Activated T-helper 17 cell treated with anti-CD3 and anti-CD28 coated beads, Interleukin-2, amount 50 U/mL, for 72 hours (primary cell): Measurements from ENCODE around the gene METTL3. TPM values are rescaled to one million over a fixed set of nuclear protein-coding genes. Genes with fewer than 3 reads are reported as not detected.
"Not testable (repeated sequence)": the region's sequence is repeated elsewhere in the genome, so short reads cannot be mapped to it uniquely, and the experiment has no call there.

Experiments used
- ATAC-seq: fragments of 150-1000 bp; cut with Tn5 transposase; replicated peaks from 2 replicates; pipeline ENCODE4 v1.10.0; 2021; ENCODE audit warnings: mild to moderate bottlenecking, moderate library complexity
- H3K27ac Mint-ChIP-seq: one replicate; pipeline ENCODE4 v1.8.0; 2022; ENCODE audit warnings: mixed read lengths
- H3K27me3 Mint-ChIP-seq: one replicate; pipeline ENCODE4 v1.8.0; 2022; ENCODE audit warnings: mixed read lengths
- H3K36me3 Mint-ChIP-seq: one replicate; pipeline ENCODE4 v1.8.0; 2022; ENCODE audit warnings: low read depth, mild to moderate bottlenecking, mixed read lengths
- H3K4me1 Mint-ChIP-seq: one replicate; pipeline ENCODE4 v1.8.0; 2022; ENCODE audit warnings: mixed read lengths
- H3K4me3 Mint-ChIP-seq: one replicate; pipeline ENCODE4 v1.8.0; 2022; ENCODE audit warnings: mild to moderate bottlenecking, mixed read lengths
- H3K9me3 Mint-ChIP-seq: one replicate; pipeline ENCODE4 v1.8.0; 2022; ENCODE audit warnings: mixed read lengths
- total RNA-seq, 2 donors: library from RNA; stranded (reverse); gene quantifications; one replicate each; pipeline ENCODE4 v1.2.3, GENCODE V29; 2022

Gene METTL3
- 10 to 100 TPM; 59.5 to 71.9 TPM for total RNA-seq

GRCh38 chr14:21510735-21511657 lies at the start of gene METTL3:
TSS of gene METTL3 (minus strand) at chr14:21511340. CDS start at chr14:21511223, 117 bp downstream.
- Mint-ChIP-seq H3K27ac (peak within 1 kb of the TSS; percentile 82), H3K9me3 (no peaks in the 10 kb centered on the region), H3K4me1 (peaks cover 15% of the 10 kb centered on the region), H3K27me3 (peaks cover 2% of the 10 kb centered on the region), H3K4me3 (peak within 1 kb of the TSS; percentile 84), H3K36me3 (peaks cover 40% of the 10 kb centered on the region)
- peak; percentile 99 for ATAC-seq

- peaks cover 8% of the 10 kb centered on the region for H3K4me1 Mint-ChIP-seq
- no peaks in the 10 kb centered on the region for H3K9me3 Mint-ChIP-seq
- H3K27ac Mint-ChIP-seq: no peak overlapping the region
- ATAC-seq: no peak
- H3K27me3 Mint-ChIP-seq: no peaks in the 10 kb centered on the region
- H3K36me3 Mint-ChIP-seq: no peaks in the 10 kb centered on the region
- no peak overlapping the region for H3K4me3 Mint-ChIP-seq
These were observed 47.6 kb upstream of the METTL3 start for GRCh38 chr14:21558703-21559170.

GRCh38 chr14:21557084-21557901 lies 46.2 kb upstream of the METTL3 start:
- Mint-ChIP-seq H3K27ac (peak overlapping the region; percentile 87), H3K9me3 (no peaks in the 10 kb centered on the region), H3K4me1 (peaks cover 8% of the 10 kb centered on the region), H3K36me3 (no peaks in the 10 kb centered on the region), H3K4me3 (peak overlapping the region; percentile 51), H3K27me3 (no peaks in the 10 kb centered on the region)
- ATAC-seq: peak; percentile 69

- no peak overlapping the region for H3K27ac Mint-ChIP-seq
- no peak for ATAC-seq
- H3K27me3 Mint-ChIP-seq: no peaks in the 10 kb centered on the region
- H3K36me3 Mint-ChIP-seq: no peaks in the 10 kb centered on the region
- no peaks in the 10 kb centered on the region for H3K9me3 Mint-ChIP-seq
- H3K4me3 Mint-ChIP-seq: peak overlapping the region; percentile 51
- peaks cover 8% of the 10 kb centered on the region for H3K4me1 Mint-ChIP-seq
These were observed 45.4 kb upstream of the METTL3 start for GRCh38 chr14:21556378-21557083.

- Mint-ChIP-seq H3K27ac (no peak overlapping the region), H3K36me3 (no peaks in the 10 kb centered on the region), H3K9me3 (no peaks in the 10 kb centered on the region), H3K4me3 (no peak overlapping the region), H3K27me3 (no peaks in the 10 kb centered on the region), H3K4me1 (peaks cover 8% of the 10 kb centered on the region)
- no peak for ATAC-seq
These were observed 42.1 kb upstream of the METTL3 start for GRCh38 chr14:21553266-21553665.

GRCh38 chr14:21544588-21544987 lies 33.4 kb upstream of the METTL3 start:
- H3K4me3 Mint-ChIP-seq, H3K27ac Mint-ChIP-seq, H3K36me3 Mint-ChIP-seq, H3K4me1 Mint-ChIP-seq, ATAC-seq, H3K9me3 Mint-ChIP-seq: not testable (repeated sequence)
- peaks cover 15% of the 10 kb centered on the region for H3K27me3 Mint-ChIP-seq

- Mint-ChIP-seq H3K4me1 (no peaks in the 10 kb centered on the region), H3K36me3 (no peaks in the 10 kb centered on the region), H3K9me3 (no peaks in the 10 kb centered on the region), H3K27ac (no peak overlapping the region), H3K4me3 (no peak overlapping the region), H3K27me3 (peaks cover 21% of the 10 kb centered on the region)
- ATAC-seq: no peak
These were observed 32.8 kb upstream of the METTL3 start for GRCh38 chr14:21543963-21544362.

GRCh38 chr14:21543521-21543960 lies 32.4 kb upstream of the METTL3 start:
- Mint-ChIP-seq H3K4me1 (no peaks in the 10 kb centered on the region), H3K27me3 (peaks cover 26% of the 10 kb centered on the region), H3K36me3 (no peaks in the 10 kb centered on the region), H3K9me3 (no peaks in the 10 kb centered on the region), H3K4me3 (no peak overlapping the region), H3K27ac (no peak overlapping the region)
- no peak for ATAC-seq

GRCh38 chr14:21541413-21542074 lies 30.4 kb upstream of the METTL3 start:
- no peaks in the 10 kb centered on the region for H3K4me1 Mint-ChIP-seq
- H3K9me3 Mint-ChIP-seq: no peaks in the 10 kb centered on the region
- no peak overlapping the region for H3K4me3 Mint-ChIP-seq
- peaks cover 37% of the 10 kb centered on the region for H3K27me3 Mint-ChIP-seq
- H3K36me3 Mint-ChIP-seq: no peaks in the 10 kb centered on the region
- H3K27ac Mint-ChIP-seq: no peak overlapping the region
- ATAC-seq: no peak

- no peak for ATAC-seq
- Mint-ChIP-seq H3K27me3 (peaks cover 52% of the 10 kb centered on the region), H3K4me3 (no peak overlapping the region), H3K4me1 (no peaks in the 10 kb centered on the region), H3K9me3 (no peaks in the 10 kb centered on the region), H3K27ac (no peak overlapping the region), H3K36me3 (no peaks in the 10 kb centered on the region)
These were observed 28.2 kb upstream of the METTL3 start for GRCh38 chr14:21539189-21539940.

GRCh38 chr14:21537090-21537424 lies 25.9 kb upstream of the METTL3 start:
- Mint-ChIP-seq H3K9me3 (no peaks in the 10 kb centered on the region), H3K4me3 (no peak overlapping the region), H3K27me3 (peaks cover 43% of the 10 kb centered on the region), H3K36me3 (no peaks in the 10 kb centered on the region), H3K4me1 (no peaks in the 10 kb centered on the region), H3K27ac (no peak overlapping the region)
- no peak for ATAC-seq

- H3K4me1 Mint-ChIP-seq: no peaks in the 10 kb centered on the region
- ATAC-seq: no peak
- no peak overlapping the region for H3K27ac Mint-ChIP-seq
- H3K36me3 Mint-ChIP-seq: no peaks in the 10 kb centered on the region
- H3K9me3 Mint-ChIP-seq: no peaks in the 10 kb centered on the region
- H3K4me3 Mint-ChIP-seq: no peak overlapping the region
- H3K27me3 Mint-ChIP-seq: peaks cover 45% of the 10 kb centered on the region
These were observed 25.4 kb upstream of the METTL3 start for GRCh38 chr14:21536418-21537089.
